ENCODE measurements around the gene DIAPH2. TPM values are rescaled to one million over a fixed set of nuclear protein-coding genes. Genes with fewer than 3 reads are reported as not detected.

Gene DIAPH2
- total RNA-seq, 2 donors from 2014 or later: 29.7 to 31.7 TPM

DNA sequence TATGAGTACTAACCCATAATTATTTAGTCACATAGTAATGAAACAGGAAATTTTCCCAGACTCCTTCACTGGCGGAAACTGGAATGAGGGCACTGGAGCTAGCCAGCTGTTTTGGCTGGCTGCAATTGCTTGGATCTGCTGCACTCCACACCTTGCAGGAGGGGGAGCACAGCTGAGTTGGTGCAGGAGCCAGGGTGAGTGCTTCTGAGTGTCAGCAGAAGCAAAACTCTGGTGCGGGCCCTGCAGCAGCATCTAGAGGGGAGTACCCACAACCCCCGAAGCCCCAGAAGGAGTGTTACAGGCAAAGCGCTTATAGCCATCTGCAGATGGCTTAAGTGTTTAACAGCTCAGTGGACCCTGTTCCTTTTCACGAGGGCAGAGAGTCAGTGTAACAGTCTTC, 295.1 kb downstream of the DIAPH2 start:
- H3K4me1 Mint-ChIP-seq (ENCODE audit: low read depth in 2 of 2): no peaks in the 10 kb centered on the region
- no peaks in the 10 kb centered on the region for H3K36me3 Mint-ChIP-seq
- H3K4me3 Mint-ChIP-seq: no peak overlapping the region
- DNase-seq (ENCODE audit: low spot score) (no peak), ATAC-seq (no peak)
- no peaks in the 10 kb centered on the region for H3K9me3 Mint-ChIP-seq
- H3K27ac Mint-ChIP-seq: no peak overlapping the region
- no peaks in the 10 kb centered on the region for H3K27me3 Mint-ChIP-seq

DNA sequence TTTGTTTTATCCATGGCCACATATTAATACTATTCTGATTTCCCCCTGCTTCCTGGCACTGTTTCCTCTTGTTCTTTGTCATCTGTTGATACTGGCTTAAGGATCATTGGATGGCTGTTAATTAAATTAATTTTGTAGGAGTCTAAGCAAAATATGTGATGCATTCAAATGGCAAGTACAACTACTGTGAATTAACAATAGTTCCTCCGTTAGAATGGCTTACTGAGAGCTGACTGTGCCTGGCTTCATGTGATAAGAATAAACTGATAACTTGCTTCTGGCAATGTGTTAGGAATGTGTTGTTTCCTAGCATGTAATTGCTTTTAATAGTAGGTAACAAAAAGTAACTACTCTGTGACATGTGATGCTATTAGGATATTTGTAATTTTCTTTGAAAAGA, 297.5 kb downstream of the DIAPH2 start:
- H3K4me1 Mint-ChIP-seq (ENCODE audit: low read depth in 2 of 2): no peaks in the 10 kb centered on the region
- H3K27ac Mint-ChIP-seq: no peak overlapping the region
- H3K36me3 Mint-ChIP-seq: no peaks in the 10 kb centered on the region
- DNase-seq (ENCODE audit: low spot score) (no peak), ATAC-seq (no peak)
- no peak overlapping the region for H3K4me3 Mint-ChIP-seq
- no peaks in the 10 kb centered on the region for H3K27me3 Mint-ChIP-seq
- no peaks in the 10 kb centered on the region for H3K9me3 Mint-ChIP-seq

DNA sequence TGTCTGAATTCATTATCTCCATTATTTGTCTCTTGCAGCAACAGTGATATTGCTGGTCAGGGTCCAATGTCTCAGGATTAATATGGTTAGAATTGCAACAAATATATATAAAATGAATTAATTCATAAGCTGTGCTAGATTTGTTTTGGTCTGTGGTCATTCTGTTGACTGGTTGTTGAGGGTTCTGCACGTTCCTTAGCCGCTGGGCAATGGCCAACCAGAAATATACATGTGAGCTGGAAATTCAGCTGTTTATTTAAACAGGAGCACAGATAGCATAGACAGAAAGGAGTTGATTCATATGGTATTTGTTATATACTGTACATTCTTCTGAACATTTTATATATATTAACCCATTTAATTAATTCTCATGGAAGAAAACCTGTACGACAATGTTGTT, 299.9 kb downstream of the DIAPH2 start:
- H3K4me3 Mint-ChIP-seq: no peak overlapping the region
- H3K4me1 Mint-ChIP-seq (ENCODE audit: low read depth in 2 of 2): no peaks in the 10 kb centered on the region
- H3K9me3 Mint-ChIP-seq: no peaks in the 10 kb centered on the region
- peaks cover 0 to 3% of the 10 kb centered on the region in 2 donors for H3K27me3 Mint-ChIP-seq
- DNase-seq (ENCODE audit: low spot score): no peak
- no peak for ATAC-seq
- H3K36me3 Mint-ChIP-seq: no peaks in the 10 kb centered on the region
- H3K27ac Mint-ChIP-seq: no peak overlapping the region

DNA sequence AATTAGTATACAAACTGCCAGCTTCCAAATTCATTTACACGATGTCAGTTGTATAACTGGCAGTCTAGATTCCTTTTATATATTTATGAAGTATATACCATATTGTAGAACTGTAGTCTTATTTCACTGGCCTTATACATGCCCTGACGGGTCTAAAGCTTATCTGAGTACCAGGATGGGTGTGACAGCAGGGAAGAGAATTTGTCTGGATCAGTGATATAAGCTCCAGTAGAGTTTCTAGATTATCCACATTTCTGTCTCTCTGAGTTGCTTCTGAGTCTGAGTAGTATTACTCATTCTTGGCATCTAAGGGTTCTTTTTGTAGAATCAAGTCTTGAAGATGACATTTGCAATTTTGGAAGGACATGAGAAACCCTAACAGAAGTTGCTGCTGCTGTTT, 300.4 kb downstream of the DIAPH2 start:
- no peak for ATAC-seq
- H3K36me3 Mint-ChIP-seq: no peaks in the 10 kb centered on the region
- peaks cover 0 to 3% of the 10 kb centered on the region in 2 donors for H3K27me3 Mint-ChIP-seq
- H3K27ac Mint-ChIP-seq: no peak overlapping the region
- H3K9me3 Mint-ChIP-seq: no peaks in the 10 kb centered on the region
- no peaks in the 10 kb centered on the region for H3K4me1 Mint-ChIP-seq (ENCODE audit: low read depth in 2 of 2)
- no peak for DNase-seq (ENCODE audit: low spot score)
- no peak overlapping the region for H3K4me3 Mint-ChIP-seq

DNA sequence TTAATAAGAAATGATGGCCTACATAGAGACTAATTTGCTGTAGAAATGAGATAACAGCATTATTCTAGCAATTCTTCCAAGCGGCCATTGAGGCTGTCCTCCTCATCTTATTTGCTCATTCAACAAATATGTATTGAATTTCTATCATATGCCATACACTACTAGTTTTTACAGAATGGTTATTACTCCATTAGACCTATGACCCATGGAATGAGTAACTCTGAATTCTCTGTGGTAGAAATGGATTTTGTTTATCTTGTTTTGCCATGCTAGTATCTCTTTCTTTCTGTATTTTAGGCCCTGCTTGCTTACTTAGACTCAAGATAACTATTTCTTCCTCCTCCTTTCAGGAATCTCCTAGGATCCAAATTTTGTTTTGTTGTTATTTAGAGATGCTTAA, 302.6 kb downstream of the DIAPH2 start:
- no peaks in the 10 kb centered on the region for H3K4me1 Mint-ChIP-seq (ENCODE audit: low read depth in 2 of 2)
- H3K4me3 Mint-ChIP-seq: no peak overlapping the region
- no peaks in the 10 kb centered on the region for H3K9me3 Mint-ChIP-seq
- no peak overlapping the region for H3K27ac Mint-ChIP-seq
- peaks cover 0 to 3% of the 10 kb centered on the region in 2 donors for H3K27me3 Mint-ChIP-seq
- no peak for DNase-seq (ENCODE audit: low spot score)
- no peaks in the 10 kb centered on the region for H3K36me3 Mint-ChIP-seq
- ATAC-seq: no peak

DNA sequence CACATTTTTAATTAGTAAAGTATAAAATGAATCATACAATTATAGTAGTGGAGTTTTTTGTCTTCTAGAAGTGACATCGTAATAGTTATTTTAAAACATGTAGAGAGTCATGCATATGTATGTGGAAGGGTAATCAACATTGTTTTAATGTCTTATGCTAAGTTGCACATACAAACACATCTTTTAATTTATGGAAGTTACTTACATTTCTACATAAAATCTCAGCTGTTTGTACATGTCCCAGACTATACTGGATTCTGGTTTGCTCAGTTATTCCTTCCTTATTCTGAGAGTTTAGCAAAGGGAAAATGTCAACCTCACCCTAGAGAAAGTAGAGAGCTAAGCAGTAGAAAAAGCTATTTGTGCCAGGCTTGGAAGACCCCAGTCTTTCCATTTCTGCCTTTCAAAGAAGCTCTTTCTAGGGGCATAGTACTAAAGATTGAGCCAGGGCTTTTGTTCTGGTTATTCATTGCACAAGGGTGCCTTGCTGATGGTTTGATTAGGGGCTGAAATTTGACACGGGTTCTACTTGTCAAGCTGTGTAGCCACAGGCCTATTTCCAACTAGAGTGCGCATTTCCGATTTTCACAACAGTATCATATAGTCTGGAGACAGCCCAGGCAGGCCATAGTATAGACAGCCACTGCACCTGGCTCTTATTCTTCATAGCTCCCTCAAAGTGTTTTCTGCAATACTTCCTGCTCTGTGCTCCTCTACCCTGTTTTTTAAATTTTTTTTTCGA, 305.4 kb downstream of the DIAPH2 start:
- no peak for ATAC-seq
- no peaks in the 10 kb centered on the region for H3K36me3 Mint-ChIP-seq

DNA sequence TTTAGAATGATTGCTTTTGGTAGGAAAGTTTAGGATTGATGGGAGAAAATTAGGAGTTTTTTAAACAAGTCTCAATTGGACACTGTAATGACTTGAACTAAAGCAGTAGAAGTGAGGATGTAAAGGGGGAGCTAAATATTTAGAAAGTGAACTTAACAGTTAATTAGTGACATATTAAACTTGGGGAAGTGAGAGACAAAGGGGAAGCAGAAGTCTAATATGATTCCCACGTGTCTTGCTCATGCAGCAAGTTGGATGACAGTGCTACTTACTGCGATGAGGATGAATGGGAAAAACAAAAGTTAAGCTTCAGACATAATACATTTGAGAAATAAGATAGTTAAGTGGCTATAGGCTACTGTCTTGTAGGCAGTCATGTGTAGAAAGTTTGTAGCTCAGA, 309.5 kb downstream of the DIAPH2 start:
- no peak for ATAC-seq
- DNase-seq (ENCODE audit: low spot score): no peak
- H3K27me3 Mint-ChIP-seq: peaks cover 0 to 3% of the 10 kb centered on the region in 2 donors
- H3K36me3 Mint-ChIP-seq: no peaks in the 10 kb centered on the region
- no peaks in the 10 kb centered on the region for H3K4me1 Mint-ChIP-seq (ENCODE audit: low read depth in 2 of 2)
- H3K27ac Mint-ChIP-seq: no peak overlapping the region
- H3K4me3 Mint-ChIP-seq: no peak overlapping the region
- H3K9me3 Mint-ChIP-seq: no peaks in the 10 kb centered on the region

More for the DNA sequence above, 305.4 kb downstream of the DIAPH2 start:
- Mint-ChIP-seq H3K4me3 (no peak overlapping the region), H3K4me1 (ENCODE audit: low read depth in 2 of 2) (no peaks in the 10 kb centered on the region), H3K9me3 (no peaks in the 10 kb centered on the region), H3K27ac (no peak overlapping the region), H3K27me3 (peaks cover 0 to 6% of the 10 kb centered on the region in 2 donors)
- DNase-seq (ENCODE audit: low spot score): no peak

DNA sequence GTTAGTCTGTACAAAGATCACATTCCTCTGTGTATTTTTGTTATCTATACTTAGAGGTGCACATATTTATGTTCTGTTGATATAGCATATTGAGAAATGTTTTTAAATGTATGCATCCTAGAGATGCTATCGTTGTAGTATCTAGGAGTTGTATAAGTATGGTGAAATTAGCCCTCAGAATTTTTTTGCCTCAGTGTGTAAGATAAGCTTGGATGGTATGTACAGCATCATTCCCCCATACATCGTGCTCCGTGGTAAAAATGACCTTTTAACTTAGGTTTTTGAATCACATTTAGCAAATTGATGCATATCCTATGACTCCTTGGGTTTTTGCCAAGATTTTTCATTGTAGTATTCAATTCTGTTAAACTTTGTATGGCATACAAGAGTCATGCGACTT, 312.6 kb downstream of the DIAPH2 start:
- Mint-ChIP-seq H3K36me3 (no peaks in the 10 kb centered on the region), H3K9me3 (no peaks in the 10 kb centered on the region), H3K4me3 (no peak overlapping the region), H3K4me1 (ENCODE audit: low read depth in 2 of 2) (peaks cover 4 to 5% of the 10 kb centered on the region in 2 donors), H3K27ac (no peak overlapping the region), H3K27me3 (peaks cover 0 to 3% of the 10 kb centered on the region in 2 donors)
- ATAC-seq (no peak), DNase-seq (ENCODE audit: low spot score) (no peak)

DNA sequence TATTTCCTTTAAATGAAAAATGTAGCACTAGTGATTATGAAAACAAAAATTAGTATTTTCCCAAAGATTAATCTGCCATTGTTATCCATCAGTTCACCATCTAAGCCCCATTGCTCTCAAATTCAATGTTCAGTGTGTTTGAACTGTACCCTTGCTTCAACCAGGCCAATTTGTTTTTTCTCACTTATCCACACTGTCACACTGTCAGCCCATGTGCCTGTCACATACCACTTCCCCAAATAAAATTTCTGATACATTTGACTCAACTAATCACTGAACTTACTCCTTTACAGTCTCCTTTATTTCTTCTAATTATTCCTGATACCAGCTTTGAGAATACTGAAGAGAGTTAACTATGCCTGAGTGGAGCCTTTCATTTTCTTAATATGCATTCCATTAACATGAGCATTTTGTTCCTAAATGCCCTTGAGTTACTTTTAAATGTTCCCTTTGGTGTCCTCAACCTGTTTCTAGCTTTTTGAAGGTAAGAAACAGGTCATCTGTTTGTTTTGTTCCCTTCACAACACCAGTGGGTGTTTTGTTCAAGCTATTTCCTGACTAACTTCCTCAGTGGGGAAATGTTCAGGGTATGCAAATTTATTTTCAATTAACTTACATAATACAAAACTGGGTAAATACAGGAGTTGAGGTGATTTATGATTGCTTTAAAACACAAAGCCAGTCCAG, 316.2 kb downstream of the DIAPH2 start:
- DNase-seq (ENCODE audit: low spot score) (no peak), ATAC-seq (no peak)
- Mint-ChIP-seq H3K4me1 (ENCODE audit: low read depth in 2 of 2) (peaks cover 4 to 5% of the 10 kb centered on the region in 2 donors), H3K4me3 (no peak overlapping the region), H3K9me3 (no peaks in the 10 kb centered on the region), H3K36me3 (no peaks in the 10 kb centered on the region), H3K27me3 (no peaks in the 10 kb centered on the region), H3K27ac (no peak overlapping the region)

DNA sequence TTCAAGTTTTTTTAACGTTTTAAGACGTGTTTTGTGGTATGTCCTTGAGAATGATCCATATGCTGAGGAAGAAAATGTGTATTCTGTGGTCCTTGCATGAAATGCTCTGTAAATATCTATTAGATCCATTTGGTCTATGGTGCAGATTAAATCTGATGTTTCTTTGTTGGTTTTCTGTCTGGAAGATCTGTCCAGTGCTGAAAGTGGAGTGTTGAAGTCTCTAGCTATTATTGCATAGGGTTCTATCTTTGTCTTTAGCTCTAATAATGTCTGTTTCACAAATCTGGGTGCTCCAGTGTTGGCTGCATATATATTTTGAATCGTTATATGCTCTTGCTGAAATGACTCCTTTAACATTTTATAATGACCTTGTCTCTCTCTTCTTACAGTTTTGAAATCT, 321.5 kb downstream of the DIAPH2 start:
- Mint-ChIP-seq H3K27ac (no peak overlapping the region), H3K4me3 (no peak overlapping the region), H3K27me3 (no peaks in the 10 kb centered on the region), H3K36me3 (no peaks in the 10 kb centered on the region), H3K4me1 (ENCODE audit: low read depth in 2 of 2) (no peaks in the 10 kb centered on the region), H3K9me3 (no peaks in the 10 kb centered on the region)
- no peak for DNase-seq (ENCODE audit: low spot score)
- no peak for ATAC-seq

DNA sequence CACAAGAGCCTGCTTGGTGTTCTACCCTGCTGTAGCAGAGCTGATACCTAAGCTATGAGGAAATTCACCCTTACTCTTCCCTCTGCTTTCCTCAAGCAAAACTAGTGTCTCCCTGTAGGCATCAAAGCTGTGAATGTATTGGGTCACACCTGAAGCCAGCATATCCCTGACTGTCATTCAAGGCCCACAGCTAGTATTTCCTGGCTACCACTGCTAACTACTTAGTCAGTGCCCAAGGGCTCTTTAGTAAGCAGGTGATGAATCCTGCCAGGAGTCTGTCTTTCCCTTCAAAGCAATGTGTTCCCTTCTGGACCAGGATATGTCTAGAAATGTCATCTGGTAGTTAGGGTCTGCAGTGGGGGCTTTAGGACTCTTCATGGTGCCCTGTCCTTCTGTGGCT, 324.7 kb downstream of the DIAPH2 start:
- no peak for DNase-seq (ENCODE audit: low spot score)
- no peak overlapping the region for H3K4me3 Mint-ChIP-seq
- H3K9me3 Mint-ChIP-seq: no peaks in the 10 kb centered on the region
- ATAC-seq: no peak
- no peaks in the 10 kb centered on the region for H3K36me3 Mint-ChIP-seq
- H3K27me3 Mint-ChIP-seq: no peaks in the 10 kb centered on the region
- no peak overlapping the region for H3K27ac Mint-ChIP-seq
- H3K4me1 Mint-ChIP-seq (ENCODE audit: low read depth in 2 of 2): no peaks in the 10 kb centered on the region

DNA sequence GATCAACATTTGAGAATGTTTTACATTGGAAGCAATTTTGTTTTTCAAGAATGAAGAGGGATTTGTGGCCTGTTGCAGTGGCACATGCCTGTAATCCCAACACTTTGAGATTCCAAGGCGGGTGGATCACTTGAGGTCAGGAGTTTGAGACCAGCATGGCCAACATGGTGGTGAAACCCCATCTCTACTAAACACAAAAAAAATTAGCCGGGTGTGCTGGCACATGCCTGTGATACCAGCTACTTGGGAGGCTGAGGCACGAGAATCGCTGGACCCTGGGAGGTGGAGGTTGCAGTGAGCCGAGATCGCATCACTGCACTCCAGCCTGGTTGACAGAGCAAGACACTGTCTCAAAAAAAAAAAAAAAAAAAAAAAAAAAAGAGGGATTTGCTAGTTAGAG, 326.9 kb downstream of the DIAPH2 start:
- Mint-ChIP-seq H3K36me3 (no peaks in the 10 kb centered on the region), H3K27ac (no peak overlapping the region), H3K4me3 (no peak overlapping the region), H3K9me3 (no peaks in the 10 kb centered on the region), H3K27me3 (no peaks in the 10 kb centered on the region), H3K4me1 (ENCODE audit: low read depth in 2 of 2) (no peaks in the 10 kb centered on the region)
- DNase-seq (ENCODE audit: low spot score) (no peak), ATAC-seq (no peak)

DNA sequence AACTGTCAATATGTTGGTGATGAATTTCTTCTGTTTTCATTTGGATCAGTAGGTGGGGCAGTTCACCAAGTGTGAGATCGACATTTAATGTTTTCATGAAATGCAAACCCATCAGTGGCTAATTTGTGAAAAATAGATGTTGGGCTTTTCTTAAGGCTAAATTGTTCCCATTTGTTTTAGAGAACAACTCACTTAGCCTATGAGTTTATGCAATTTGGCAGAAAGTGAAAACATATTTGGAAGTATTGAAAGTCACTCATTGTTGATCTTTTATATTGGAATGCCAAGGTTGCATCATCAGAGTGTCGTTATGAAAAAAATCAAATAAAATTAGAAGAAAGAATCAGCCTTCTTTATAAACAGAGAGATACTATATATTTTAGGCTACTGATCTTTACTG, 331.5 kb downstream of the DIAPH2 start:
- no peak for DNase-seq (ENCODE audit: low spot score)
- ATAC-seq: no peak
- no peaks in the 10 kb centered on the region for H3K4me1 Mint-ChIP-seq (ENCODE audit: low read depth in 2 of 2)
- no peak overlapping the region for H3K4me3 Mint-ChIP-seq
- H3K9me3 Mint-ChIP-seq: no peaks in the 10 kb centered on the region
- no peaks in the 10 kb centered on the region for H3K27me3 Mint-ChIP-seq
- no peak overlapping the region for H3K27ac Mint-ChIP-seq
- H3K36me3 Mint-ChIP-seq: no peaks in the 10 kb centered on the region

DNA sequence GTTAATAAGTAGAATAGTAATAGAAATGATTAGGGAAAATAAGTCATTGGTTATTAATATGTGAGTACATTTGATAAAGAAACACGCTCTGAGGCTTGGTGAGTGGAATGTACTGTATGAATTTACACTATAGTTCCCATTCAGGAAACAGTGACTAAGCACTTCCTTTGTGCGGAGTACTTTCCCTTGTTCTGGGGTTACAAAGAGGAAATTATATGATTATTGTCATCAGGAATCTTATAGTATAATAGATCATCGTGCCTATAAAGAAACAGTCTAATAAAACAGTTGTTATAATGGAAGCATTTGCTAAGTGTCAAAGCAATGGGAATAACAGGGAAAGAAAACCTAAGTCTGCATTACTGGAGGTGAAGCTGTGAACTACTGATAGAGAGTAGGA, 337.0 kb downstream of the DIAPH2 start:
- Mint-ChIP-seq H3K4me3 (no peak overlapping the region), H3K4me1 (ENCODE audit: low read depth in 2 of 2) (no peaks in the 10 kb centered on the region), H3K9me3 (no peaks in the 10 kb centered on the region), H3K27me3 (no peaks in the 10 kb centered on the region), H3K27ac (no peak overlapping the region), H3K36me3 (no peaks in the 10 kb centered on the region)
- ATAC-seq (no peak), DNase-seq (ENCODE audit: low spot score) (no peak)

All from natural killer cell treated with Interleukin-12 subunit alpha and Interleukin-12 subunit beta and Interleukin-15 and Interleukin-18, amount 100 ng/mL, for 72 hours (primary cell).